CD4-positive, alpha-beta T cell (primary cell): ENCODE data around the gene ARL6IP6. TPM values are rescaled to one million over a fixed set of nuclear protein-coding genes. Genes with fewer than 3 reads are reported as not detected.
"Not testable (repeated sequence)": the region's sequence is repeated elsewhere in the genome, so short reads cannot be mapped to it uniquely, and the experiment has no call there.

Experiments used
- ATAC-seq: fragments of 200-7000 bp; cut with Tn5 transposase; one replicate; pipeline ENCODE4 v1.10.0; 2022; ENCODE audit warnings: mild to moderate bottlenecking; ENCODE audit not compliant: poor library complexity
- CTCF ChIA-PET: fragments of 350-600 bp; sonication (Branson Sonifier 250); formaldehyde crosslinking; loops from one replicate; lab custom pipeline; 2021; ENCODE audit warnings: antibody characterized with exemption, inconsistent platforms; lab: Charles Lee
- POLR2A ChIA-PET: fragments of 350-600 bp; sonication (Branson Sonifier 250); formaldehyde crosslinking; loops from one replicate; lab custom pipeline; 2021; ENCODE audit warnings: antibody characterized with exemption, inconsistent platforms; lab: Charles Lee
- DNase-seq, 14 experiments: peaks; one replicate each; pipeline ENCODE4 v3.0.0-alpha.2; 2013 to 2020; ENCODE audit warnings: mixed read lengths in 2 of 14
- H3K27ac ChIP-seq, 2 donors: one replicate each; pipeline versions ENCODE4 v1.5.1 to v1.7.0; 2013; ENCODE audit warnings: low read length in 2 of 2, low read depth in 1 of 2, mild to moderate bottlenecking in 1 of 2
- H3K27me3 ChIP-seq, 2 experiments: 1 replicate in 1 of 2; 2 replicates in 1 of 2; pipeline versions ENCODE4 v1.6.1 to v1.7.0; 2013; ENCODE audit warnings: low read length in 2 of 2, control low read depth in 1 of 2, mild to moderate bottlenecking in 1 of 2, moderate library complexity in 1 of 2; ENCODE audit not compliant: insufficient read depth in 2 of 2, control insufficient read depth in 1 of 2
- H3K36me3 ChIP-seq: one replicate; pipeline ENCODE4 v1.6.1; 2013; ENCODE audit warnings: low read length, control low read depth; ENCODE audit not compliant: insufficient read depth
- H3K4me1 ChIP-seq: one replicate; pipeline ENCODE4 v1.6.1; 2013; ENCODE audit warnings: low read length, control low read depth; ENCODE audit not compliant: insufficient read depth
- H3K4me3 ChIP-seq: one replicate; pipeline ENCODE4 v1.5.1; 2013; ENCODE audit warnings: mild to moderate bottlenecking, low read length, moderate library complexity
- H3K9me3 ChIP-seq, 2 experiments: 1 replicate in 1 of 2; 2 replicates in 1 of 2; pipeline versions ENCODE4 v1.6.1 to v1.7.0; 2013; ENCODE audit warnings: low read length in 2 of 2, mild to moderate bottlenecking in 2 of 2, control low read depth in 1 of 2, moderate library complexity in 1 of 2; ENCODE audit not compliant: control insufficient read depth in 1 of 2, insufficient read depth in 1 of 2
- H3K27ac Mint-ChIP-seq: one replicate; pipeline ENCODE4 v1.8.0; 2020; ENCODE audit warnings: mixed read lengths
- H3K27me3 Mint-ChIP-seq: one replicate; pipeline ENCODE4 v1.8.0; 2021; ENCODE audit warnings: mixed read lengths
- H3K36me3 Mint-ChIP-seq: one replicate; pipeline ENCODE4 v1.8.0; 2021; ENCODE audit warnings: low read depth, mixed read lengths
- H3K4me1 Mint-ChIP-seq: one replicate; pipeline ENCODE4 v1.8.0; 2021; ENCODE audit warnings: low read depth, mixed read lengths
- H3K4me3 Mint-ChIP-seq: one replicate; pipeline ENCODE4 v1.8.0; 2020; ENCODE audit warnings: mild to moderate bottlenecking, mixed read lengths
- H3K9me3 Mint-ChIP-seq: one replicate; pipeline ENCODE4 v1.8.0; 2020; ENCODE audit warnings: mixed read lengths
- intact Hi-C, 2 experiments: fragments of 100-400 bp; cut with DNase I in 1 of 2; cut with micrococcal nuclease in 1 of 2; formaldehyde crosslinking; loops; one replicate each; pipeline versions ENCODE4 v1.15.1 to v1.9.0; 2023 to 2025; cut with DNase I, micrococcal nuclease
- total RNA-seq, 174 experiments: library from RNA in 2 of 174; stranded (reverse) in 2 of 174; gene quantifications; one replicate each; pipeline ENCODE4 v1.2.3 and lab custom pipeline; 2021 to 2026
- TF ChIP-seq, protein P1 (sequence below): fragments of 200-600 bp; IDR thresholded peaks from one replicate; pipeline ENCODE4 v1.8.0; 2022; ENCODE audit warnings: antibody characterized with exemption, mild to moderate bottlenecking

ARL6IP6 gene
- total RNA-seq, 2 experiments from 2014 or later: 6.3 to 6.7 TPM

DNA sequence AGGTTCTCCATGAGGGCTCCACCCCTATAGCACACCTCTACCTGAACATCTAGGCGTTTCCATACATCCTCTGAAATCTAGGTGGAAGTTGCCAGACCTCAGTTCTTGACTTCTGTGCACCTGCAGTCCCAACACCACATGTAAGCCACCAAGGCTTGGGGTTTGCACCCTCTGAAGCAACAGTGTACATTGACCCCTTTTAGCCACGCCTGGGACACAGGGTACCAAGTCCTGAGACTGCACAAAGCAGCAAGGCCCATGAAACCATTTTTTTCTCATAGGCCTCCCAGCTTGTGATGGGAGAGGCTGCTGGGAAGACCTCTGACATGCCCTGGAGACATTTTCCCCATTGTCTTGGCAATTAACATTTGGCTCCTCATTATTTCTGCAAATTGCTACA lies 20.0 kb downstream of the ARL6IP6 start:
- Mint-ChIP-seq H3K4me1 (peaks cover 6% of the 10 kb centered on the region), H3K4me3 (no peak overlapping the region), H3K36me3 (peaks cover 49% of the 10 kb centered on the region), H3K9me3 (no peaks in the 10 kb centered on the region), H3K27me3 (no peaks in the 10 kb centered on the region), H3K27ac (no peak overlapping the region)
- DNase-seq (no peak), ATAC-seq (no peak)
- Histone ChIP-seq H3K36me3 (peaks cover 15% of the 10 kb centered on the region), H3K27me3 (no peaks in the 10 kb centered on the region), H3K4me3 (no peak overlapping the region), H3K4me1 (no peaks in the 10 kb centered on the region), H3K27ac (no peak overlapping the region), H3K9me3 (no peaks in the 10 kb centered on the region)
- TF ChIP-seq, protein P1, sequence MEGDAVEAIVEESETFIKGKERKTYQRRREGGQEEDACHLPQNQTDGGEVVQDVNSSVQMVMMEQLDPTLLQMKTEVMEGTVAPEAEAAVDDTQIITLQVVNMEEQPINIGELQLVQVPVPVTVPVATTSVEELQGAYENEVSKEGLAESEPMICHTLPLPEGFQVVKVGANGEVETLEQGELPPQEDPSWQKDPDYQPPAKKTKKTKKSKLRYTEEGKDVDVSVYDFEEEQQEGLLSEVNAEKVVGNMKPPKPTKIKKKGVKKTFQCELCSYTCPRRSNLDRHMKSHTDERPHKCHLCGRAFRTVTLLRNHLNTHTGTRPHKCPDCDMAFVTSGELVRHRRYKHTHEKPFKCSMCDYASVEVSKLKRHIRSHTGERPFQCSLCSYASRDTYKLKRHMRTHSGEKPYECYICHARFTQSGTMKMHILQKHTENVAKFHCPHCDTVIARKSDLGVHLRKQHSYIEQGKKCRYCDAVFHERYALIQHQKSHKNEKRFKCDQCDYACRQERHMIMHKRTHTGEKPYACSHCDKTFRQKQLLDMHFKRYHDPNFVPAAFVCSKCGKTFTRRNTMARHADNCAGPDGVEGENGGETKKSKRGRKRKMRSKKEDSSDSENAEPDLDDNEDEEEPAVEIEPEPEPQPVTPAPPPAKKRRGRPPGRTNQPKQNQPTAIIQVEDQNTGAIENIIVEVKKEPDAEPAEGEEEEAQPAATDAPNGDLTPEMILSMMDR: no peak
- intact Hi-C loops: no loop called here
- ChIA-PET POLR2A (no interaction called here), CTCF (no interaction called here)

DNA sequence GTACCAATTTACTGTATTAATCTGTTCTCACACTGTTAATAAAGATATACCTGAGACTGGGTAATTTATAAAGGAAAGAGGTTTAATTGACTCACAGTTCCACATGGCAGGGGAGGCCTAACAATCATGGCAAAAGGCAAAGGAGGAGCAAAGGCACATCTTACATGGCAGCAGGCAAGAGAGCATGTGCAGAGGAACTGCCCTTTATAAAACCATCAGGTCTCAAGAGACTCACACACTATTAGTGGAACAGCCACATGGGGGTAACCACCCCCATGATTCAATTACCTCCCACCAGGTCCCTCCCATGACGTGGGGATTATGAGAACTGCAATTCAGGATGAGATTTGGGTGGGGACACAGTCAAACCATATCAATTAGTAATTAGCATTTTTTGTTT lies 21.3 kb downstream of the ARL6IP6 start:
- H3K27me3 ChIP-seq, H3K9me3 Mint-ChIP-seq, CTCF ChIA-PET, H3K27ac Mint-ChIP-seq, H3K4me1 ChIP-seq, H3K4me1 Mint-ChIP-seq, H3K27me3 Mint-ChIP-seq, H3K9me3 ChIP-seq, H3K4me3 Mint-ChIP-seq, ATAC-seq, H3K27ac ChIP-seq, DNase-seq, H3K4me3 ChIP-seq: not testable (repeated sequence)
- intact Hi-C loops: loop anchor here (5.0 to 10.0 kb wide), 3 partner anchors 702 to 738 kb away; partner anchors contain the start of gene RPRM (in 2 of the 2)
- POLR2A ChIA-PET: interaction anchor here (1.5 kb wide), 1 partner anchor 23 kb away, joined by 5 read pairs; the partner anchor contains the start of gene PRPF40A
- H3K36me3 ChIP-seq: peaks cover 15% of the 10 kb centered on the region
- H3K36me3 Mint-ChIP-seq: peaks cover 56% of the 10 kb centered on the region

DNA sequence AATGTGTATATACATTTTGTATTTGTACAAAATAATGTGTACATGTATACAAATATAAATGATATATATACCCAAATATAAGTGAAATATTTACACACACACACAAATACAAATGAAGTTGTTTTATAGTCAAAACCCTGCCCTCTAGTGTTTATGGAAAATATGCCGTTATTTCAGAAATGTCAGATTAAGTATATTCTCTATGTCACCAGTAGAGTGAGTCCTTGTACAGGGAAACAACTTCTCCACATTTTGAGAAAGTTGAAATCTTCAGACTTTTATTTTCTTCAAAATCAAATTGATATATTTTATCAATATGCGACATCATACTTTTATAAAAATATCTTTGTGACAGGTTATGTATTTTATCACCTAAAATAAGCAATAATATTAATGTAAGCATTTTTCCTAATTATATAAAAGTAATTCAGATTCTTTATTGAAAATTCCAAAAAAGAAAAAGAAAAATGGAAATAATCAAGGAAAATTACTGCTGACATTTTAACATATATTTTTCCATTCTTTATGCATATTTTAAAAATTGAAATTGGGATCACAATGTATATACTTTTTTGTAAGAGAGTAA lies 22.4 kb downstream of the ARL6IP6 start:
- intact Hi-C loops: loop anchor here (5.0 to 10.0 kb wide), 3 partner anchors 704 to 736 kb away; partner anchors contain the start of gene RPRM (in 2 of the 2)
- H3K36me3 ChIP-seq: peaks cover 11% of the 10 kb centered on the region

More for the DNA sequence above, 22.4 kb downstream of the ARL6IP6 start:
- ATAC-seq (peak; percentile 94), DNase-seq (peak in 3 of 14 experiments; percentile 67 to 69 (median 68))
- no peaks in the 10 kb centered on the region for H3K27me3 ChIP-seq
- H3K27ac ChIP-seq: no peak overlapping the region
- TF ChIP-seq, protein P1: peak; percentile 96
- Mint-ChIP-seq H3K4me1 (peaks cover 14% of the 10 kb centered on the region), H3K9me3 (no peaks in the 10 kb centered on the region), H3K36me3 (peaks cover 60% of the 10 kb centered on the region), H3K4me3 (no peak overlapping the region), H3K27me3 (no peaks in the 10 kb centered on the region), H3K27ac (no peak overlapping the region)
- CTCF ChIA-PET: no interaction called here
- POLR2A ChIA-PET: interaction anchor here (1.5 kb wide), 1 partner anchor 24 kb away, joined by 5 read pairs; the partner anchor contains the start of gene PRPF40A
- H3K4me1 ChIP-seq: no peaks in the 10 kb centered on the region
- H3K4me3 ChIP-seq: no peak overlapping the region
- H3K9me3 ChIP-seq: no peaks in the 10 kb centered on the region
